Suprapubic skin (tissue), 4 donors: ENCODE data around the gene DDX39A. TPM values are rescaled to one million over a fixed set of nuclear protein-coding genes. Genes with fewer than 3 reads are reported as not detected.

Source experiments
- DNase-seq, 2 donors: peaks; one replicate each; pipeline ENCODE4 v3.0.0-alpha.2; 2019; ENCODE audit warnings: low spot score in 2 of 2
- H3K27ac ChIP-seq: fragments of 200-600 bp; sonication (generic); one replicate; pipeline ENCODE4 v1.5.1; 2019
- H3K27me3 ChIP-seq: fragments of 200-600 bp; sonication (generic); one replicate; pipeline ENCODE4 v1.5.1; 2019
- H3K36me3 ChIP-seq: fragments of 200-600 bp; sonication (generic); one replicate; pipeline ENCODE4 v1.5.1; 2019
- H3K4me1 ChIP-seq: fragments of 200-600 bp; sonication (generic); one replicate; pipeline ENCODE4 v1.5.1; 2019
- H3K4me3 ChIP-seq: fragments of 200-600 bp; sonication (generic); one replicate; pipeline ENCODE4 v1.5.1; 2019; ENCODE audit warnings: mild to moderate bottlenecking
- H3K9me3 ChIP-seq: fragments of 200-600 bp; sonication (generic); one replicate; pipeline ENCODE4 v1.5.1; 2019
- EP300 ChIP-seq: sonication (generic); formaldehyde crosslinking; IDR thresholded peaks from one replicate; pipeline ENCODE4 v1.6.1; 2017; ENCODE audit warnings: antibody characterized with exemption
- POLR2A ChIP-seq, 2 donors: fragments of 450-650 bp; IDR thresholded peaks; one replicate each; pipeline ENCODE4 v1.6.1; 2017; ENCODE audit warnings: antibody characterized with exemption in 2 of 2, mild to moderate bottlenecking in 2 of 2, moderate library complexity in 2 of 2
- POLR2AphosphoS5 ChIP-seq, 3 donors: sonication (generic); formaldehyde crosslinking; IDR thresholded peaks; one replicate each; pipeline ENCODE4 v1.6.1; 2017; ENCODE audit warnings: antibody characterized with exemption in 3 of 3
- WGBS: methylation state at CpG from one replicate; pipeline ENCODE4 v1.1.5; 2018; 5-methylcytosine and 5-hydroxymethylcytosine counted together
- total RNA-seq, 4 donors: library from RNA; depleted of rRNA; stranded (reverse); fragments of >200 nt; gene quantifications; one replicate each; pipeline ENCODE4 v1.1.0, GENCODE V29; 2016
- TF ChIP-seq, protein P1 (sequence below), 2 donors: fragments of 200-600 bp in 1 of 2; fragments of 450-650 bp in 1 of 2; sonication (generic) in 1 of 2; IDR thresholded peaks; one replicate each; pipeline ENCODE4 v1.5.1; 2016 to 2019; ENCODE audit warnings: antibody characterized with exemption in 2 of 2, mild to moderate bottlenecking in 1 of 2, moderate library complexity in 1 of 2

Gene DDX39A
- total RNA-seq, 4 donors from 2014 or later: 80.9 to 149 (median 111) TPM

DNA sequence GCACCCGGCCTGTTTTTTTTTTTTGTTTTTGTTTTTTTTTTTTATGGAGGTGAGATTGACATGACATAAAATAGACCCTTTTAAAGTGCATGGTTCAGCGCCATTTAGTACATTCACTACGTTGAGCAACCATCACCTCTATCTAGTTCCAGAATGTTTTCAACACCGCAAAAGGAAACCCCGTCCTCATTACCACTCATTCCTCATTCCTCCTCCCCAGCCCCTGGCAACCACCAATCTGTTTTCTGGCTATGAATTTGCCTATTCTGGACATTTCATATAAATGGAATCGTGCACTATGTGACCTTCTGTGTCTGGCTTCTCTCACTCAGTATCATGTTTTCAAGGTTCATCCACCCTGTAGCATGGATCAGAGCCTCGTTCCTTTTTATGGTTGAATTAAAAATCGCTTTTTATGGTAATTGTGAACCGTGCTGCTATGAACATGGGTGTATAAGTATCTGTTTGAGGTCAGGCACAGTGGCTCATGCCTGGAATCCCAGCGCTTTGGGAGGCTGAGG is 47.8 kb downstream of the DDX39A start:
- no peaks in the 10 kb centered on the region for H3K36me3 ChIP-seq
- H3K9me3 ChIP-seq: no peaks in the 10 kb centered on the region
- WGBS: 90% methylated on average over 10 of the region's 10 CpGs
- TF ChIP-seq POLR2A (IDR thresholded peaks at IDR 0.05): no peak
- TF ChIP-seq, protein P1, sequence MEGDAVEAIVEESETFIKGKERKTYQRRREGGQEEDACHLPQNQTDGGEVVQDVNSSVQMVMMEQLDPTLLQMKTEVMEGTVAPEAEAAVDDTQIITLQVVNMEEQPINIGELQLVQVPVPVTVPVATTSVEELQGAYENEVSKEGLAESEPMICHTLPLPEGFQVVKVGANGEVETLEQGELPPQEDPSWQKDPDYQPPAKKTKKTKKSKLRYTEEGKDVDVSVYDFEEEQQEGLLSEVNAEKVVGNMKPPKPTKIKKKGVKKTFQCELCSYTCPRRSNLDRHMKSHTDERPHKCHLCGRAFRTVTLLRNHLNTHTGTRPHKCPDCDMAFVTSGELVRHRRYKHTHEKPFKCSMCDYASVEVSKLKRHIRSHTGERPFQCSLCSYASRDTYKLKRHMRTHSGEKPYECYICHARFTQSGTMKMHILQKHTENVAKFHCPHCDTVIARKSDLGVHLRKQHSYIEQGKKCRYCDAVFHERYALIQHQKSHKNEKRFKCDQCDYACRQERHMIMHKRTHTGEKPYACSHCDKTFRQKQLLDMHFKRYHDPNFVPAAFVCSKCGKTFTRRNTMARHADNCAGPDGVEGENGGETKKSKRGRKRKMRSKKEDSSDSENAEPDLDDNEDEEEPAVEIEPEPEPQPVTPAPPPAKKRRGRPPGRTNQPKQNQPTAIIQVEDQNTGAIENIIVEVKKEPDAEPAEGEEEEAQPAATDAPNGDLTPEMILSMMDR (IDR thresholded peaks at IDR 0.05): no peak
- TF ChIP-seq EP300: no peak
- TF ChIP-seq POLR2AphosphoS5 (IDR thresholded peaks at IDR 0.05): no peak
- H3K27ac ChIP-seq: no peak overlapping the region
- H3K4me3 ChIP-seq: no peak overlapping the region
- DNase-seq: no peak
- peaks cover 30% of the 10 kb centered on the region for H3K4me1 ChIP-seq
- H3K27me3 ChIP-seq: no peaks in the 10 kb centered on the region

DNA sequence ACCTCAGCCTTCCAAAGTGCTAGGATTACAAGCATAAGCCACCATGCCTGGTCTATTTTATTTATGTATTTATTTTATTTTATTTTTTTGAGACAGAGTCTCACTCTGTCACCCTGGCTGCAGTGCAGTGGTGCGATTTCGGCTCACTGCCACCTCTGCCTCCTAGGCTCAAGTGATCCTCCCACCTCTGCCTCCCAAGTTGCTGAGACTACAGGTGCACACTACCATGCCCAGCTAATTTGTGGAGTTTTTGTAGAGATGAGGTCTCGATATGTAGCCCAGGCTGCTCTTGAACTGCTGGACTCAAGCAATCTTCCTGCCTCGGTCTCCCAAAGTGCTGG is 48.2 kb downstream of the DDX39A start:
- no peak for DNase-seq
- Histone ChIP-seq H3K4me1 (peaks cover 29% of the 10 kb centered on the region), H3K27me3 (no peaks in the 10 kb centered on the region), H3K36me3 (no peaks in the 10 kb centered on the region), H3K9me3 (no peaks in the 10 kb centered on the region), H3K4me3 (no peak overlapping the region), H3K27ac (no peak overlapping the region)
- 98% methylated on average over 4 of the region's 4 CpGs for WGBS
- TF ChIP-seq EP300: no peak

DNA sequence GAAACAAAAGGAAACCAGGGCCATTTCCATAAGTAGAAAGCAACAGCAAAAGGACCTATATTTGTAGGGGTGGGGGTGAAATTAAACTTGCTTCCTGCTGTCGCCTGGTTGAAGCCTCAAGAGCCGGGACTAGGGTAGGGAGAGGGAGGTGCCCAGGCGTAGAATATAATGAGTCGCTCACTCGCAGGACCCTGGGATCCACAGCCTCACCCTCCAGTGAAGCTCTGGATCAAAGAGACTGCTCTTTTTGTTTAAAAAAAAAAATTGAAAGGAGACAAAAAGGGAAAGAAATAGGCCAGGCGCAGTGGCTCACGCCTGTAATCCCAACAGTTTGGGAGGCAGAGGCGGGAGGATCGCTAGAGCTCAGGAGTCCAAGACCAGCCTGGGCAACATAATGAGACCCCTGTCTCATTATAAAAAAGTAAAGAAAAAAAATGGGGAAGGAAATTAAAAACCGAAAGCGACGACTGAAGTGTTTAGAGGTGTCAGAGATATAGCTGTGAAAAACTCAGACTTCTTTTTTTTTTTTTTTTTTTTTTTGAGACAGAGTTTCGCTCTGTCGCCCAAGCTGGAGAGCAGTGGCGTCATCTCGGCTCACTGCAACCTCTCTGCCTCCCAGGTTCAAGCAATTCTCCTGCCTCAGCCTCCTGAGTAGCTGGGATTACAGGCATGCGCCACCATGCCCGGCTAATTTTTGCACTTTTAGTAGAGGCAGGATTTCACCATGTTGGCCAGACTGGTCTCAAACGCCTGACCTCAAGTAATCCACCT is 48.8 kb downstream of the DDX39A start:
- Histone ChIP-seq H3K9me3 (no peaks in the 10 kb centered on the region), H3K36me3 (no peaks in the 10 kb centered on the region), H3K4me1 (peaks cover 23% of the 10 kb centered on the region), H3K27me3 (no peaks in the 10 kb centered on the region), H3K27ac (peak overlapping the region; percentile 69), H3K4me3 (no peak overlapping the region)
- TF ChIP-seq POLR2AphosphoS5 (IDR thresholded peaks at IDR 0.05) (no peak), POLR2A (IDR thresholded peaks at IDR 0.05) (no peak), EP300 (no peak)
- TF ChIP-seq, protein P1 (IDR thresholded peaks at IDR 0.05): no peak
- WGBS: 61% methylated on average over 19 of the region's 19 CpGs
- DNase-seq: no peak

DNA sequence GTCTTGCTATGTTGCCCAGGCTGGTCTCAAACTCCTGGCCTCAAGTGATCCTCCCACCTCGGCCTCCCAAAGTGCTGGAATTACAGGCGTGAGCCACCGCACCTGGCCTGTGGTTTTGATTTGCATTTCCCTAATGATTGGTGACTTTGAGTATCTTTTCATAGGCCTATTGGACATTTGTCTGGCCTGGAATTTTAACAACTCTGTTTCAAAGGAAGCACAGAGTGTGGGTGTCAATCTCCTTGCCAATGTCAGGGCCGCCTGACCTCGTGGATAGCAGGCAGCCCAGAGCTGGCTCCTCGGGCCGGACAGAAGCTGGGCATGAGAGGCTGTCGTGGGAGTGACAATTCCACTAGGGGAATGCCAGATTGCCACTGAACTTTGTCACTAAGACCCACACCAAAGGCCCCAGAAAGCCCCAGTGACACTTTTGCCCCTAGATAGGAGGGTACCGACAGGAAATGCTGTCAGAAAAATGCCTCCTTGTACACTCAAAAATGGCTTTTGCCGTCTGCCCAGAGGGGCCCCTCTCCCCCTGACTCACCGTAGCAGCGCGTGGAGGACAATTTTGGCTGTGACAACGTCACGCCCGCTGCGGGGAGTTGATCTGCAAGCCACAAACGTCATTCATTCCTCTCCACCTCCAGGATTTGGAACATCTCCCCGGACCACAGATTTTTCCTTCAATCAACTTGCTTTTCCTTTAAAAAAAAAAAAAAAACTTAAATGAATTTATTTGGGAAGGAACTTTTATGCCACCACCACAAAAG is 49.6 kb downstream of the DDX39A start:
- H3K4me1 ChIP-seq: peaks cover 21% of the 10 kb centered on the region
- no peak overlapping the region for H3K4me3 ChIP-seq
- TF ChIP-seq, protein P1 (IDR thresholded peaks at IDR 0.05): no peak
- TF ChIP-seq POLR2AphosphoS5 (IDR thresholded peaks at IDR 0.05): no peak
- TF ChIP-seq POLR2A (IDR thresholded peaks at IDR 0.05): no peak
- no peak for TF ChIP-seq EP300
- peak overlapping the region; percentile 69 for H3K27ac ChIP-seq
- H3K27me3 ChIP-seq: no peaks in the 10 kb centered on the region
- H3K36me3 ChIP-seq: no peaks in the 10 kb centered on the region
- 34% methylated on average over 15 of the region's 19 CpGs for WGBS
- no peaks in the 10 kb centered on the region for H3K9me3 ChIP-seq
- DNase-seq: no peak

DNA sequence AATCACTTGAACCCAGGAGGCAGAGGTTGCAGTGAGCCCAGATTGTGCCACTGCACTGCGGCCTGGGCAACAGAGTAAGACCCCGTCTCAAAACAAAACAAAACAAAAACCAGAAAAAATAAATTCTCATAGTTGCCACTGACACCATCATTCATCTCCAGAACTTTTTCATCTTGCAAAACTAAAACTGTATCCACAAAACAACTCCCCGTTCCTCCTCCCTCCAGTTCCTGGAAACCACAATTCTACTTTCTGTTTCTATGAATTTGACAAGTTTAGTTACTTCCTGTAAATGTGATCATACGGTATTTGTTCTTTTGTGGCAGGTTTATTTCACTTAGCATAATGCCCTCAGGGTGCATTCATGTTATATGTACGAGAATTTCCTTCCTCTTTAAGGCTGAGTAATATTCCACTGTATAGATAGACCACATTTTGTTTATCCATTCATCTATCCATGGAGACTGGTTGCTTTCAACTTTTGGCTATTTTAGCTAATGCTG is 51.1 kb downstream of the DDX39A start:
- no peaks in the 10 kb centered on the region for H3K27me3 ChIP-seq
- TF ChIP-seq EP300: no peak
- TF ChIP-seq POLR2AphosphoS5 (IDR thresholded peaks at IDR 0.05): no peak
- TF ChIP-seq, protein P1 (IDR thresholded peaks at IDR 0.05): no peak
- no peak for TF ChIP-seq POLR2A (IDR thresholded peaks at IDR 0.05)
- peaks cover 32% of the 10 kb centered on the region for H3K4me1 ChIP-seq
- WGBS: 47% methylated on average over 5 of the region's 5 CpGs
- no peak overlapping the region for H3K4me3 ChIP-seq
- no peak for DNase-seq
- no peak overlapping the region for H3K27ac ChIP-seq
- H3K36me3 ChIP-seq: no peaks in the 10 kb centered on the region
- H3K9me3 ChIP-seq: no peaks in the 10 kb centered on the region
